GM12878 (cell line): ENCODE data around the gene ROR2.

Source experiments
- CEBPB ChIP-seq, 2 experiments: fragments of 150-350 bp in 1 of 2; IDR thresholded peaks; 2 replicates each; pipeline ENCODE4 v1.6.1; 2012 to 2014; ENCODE audit warnings: low read depth in 2 of 2, low read length in 2 of 2, borderline replicate concordance in 1 of 2, inconsistent platforms in 1 of 2
- CREB1 ChIP-seq: IDR thresholded peaks from 2 replicates; pipeline ENCODE4 v1.6.1; 2012; ENCODE audit warnings: low read depth, mild to moderate bottlenecking, inconsistent platforms
- HDGF ChIP-seq: fragments of 450-650 bp; IDR thresholded peaks from 2 replicates; pipeline ENCODE4 v1.6.1; 2016; ENCODE audit warnings: antibody characterized with exemption
- NFIC ChIP-seq: IDR thresholded peaks from 2 replicates; pipeline ENCODE4 v1.6.1; 2012; ENCODE audit warnings: low read depth, mild to moderate bottlenecking, inconsistent platforms, low read length, moderate library complexity
- NFYB ChIP-seq: IDR thresholded peaks from 2 replicates; pipeline ENCODE4 v1.6.1; 2011; ENCODE audit warnings: low read depth, mild to moderate bottlenecking, low read length, improper control_type of control experiment, moderate library complexity; ENCODE audit not compliant: insufficient read depth
- POLR2A ChIP-seq: IDR thresholded peaks from 2 replicates; pipeline ENCODE4 v1.6.1; 2011; ENCODE audit warnings: low read depth, mild to moderate bottlenecking, low read length
- TF ChIP-seq, protein P1 (sequence below), 3 experiments: IDR thresholded peaks in 2 of 3; conservative IDR thresholded peaks in 1 of 3; 2 replicates each; pipeline ENCODE4 v1.5.1; 2011; ENCODE audit warnings: low read depth in 3 of 3, low read length in 3 of 3, mild to moderate bottlenecking in 3 of 3, control low read depth in 2 of 3, moderate library complexity in 2 of 3, inconsistent platforms in 1 of 3, mixed read lengths in 1 of 3; ENCODE audit not compliant: control insufficient read depth in 2 of 3, insufficient read depth in 1 of 3; ENCODE audit errors: extremely low read depth in 1 of 3

DNA sequence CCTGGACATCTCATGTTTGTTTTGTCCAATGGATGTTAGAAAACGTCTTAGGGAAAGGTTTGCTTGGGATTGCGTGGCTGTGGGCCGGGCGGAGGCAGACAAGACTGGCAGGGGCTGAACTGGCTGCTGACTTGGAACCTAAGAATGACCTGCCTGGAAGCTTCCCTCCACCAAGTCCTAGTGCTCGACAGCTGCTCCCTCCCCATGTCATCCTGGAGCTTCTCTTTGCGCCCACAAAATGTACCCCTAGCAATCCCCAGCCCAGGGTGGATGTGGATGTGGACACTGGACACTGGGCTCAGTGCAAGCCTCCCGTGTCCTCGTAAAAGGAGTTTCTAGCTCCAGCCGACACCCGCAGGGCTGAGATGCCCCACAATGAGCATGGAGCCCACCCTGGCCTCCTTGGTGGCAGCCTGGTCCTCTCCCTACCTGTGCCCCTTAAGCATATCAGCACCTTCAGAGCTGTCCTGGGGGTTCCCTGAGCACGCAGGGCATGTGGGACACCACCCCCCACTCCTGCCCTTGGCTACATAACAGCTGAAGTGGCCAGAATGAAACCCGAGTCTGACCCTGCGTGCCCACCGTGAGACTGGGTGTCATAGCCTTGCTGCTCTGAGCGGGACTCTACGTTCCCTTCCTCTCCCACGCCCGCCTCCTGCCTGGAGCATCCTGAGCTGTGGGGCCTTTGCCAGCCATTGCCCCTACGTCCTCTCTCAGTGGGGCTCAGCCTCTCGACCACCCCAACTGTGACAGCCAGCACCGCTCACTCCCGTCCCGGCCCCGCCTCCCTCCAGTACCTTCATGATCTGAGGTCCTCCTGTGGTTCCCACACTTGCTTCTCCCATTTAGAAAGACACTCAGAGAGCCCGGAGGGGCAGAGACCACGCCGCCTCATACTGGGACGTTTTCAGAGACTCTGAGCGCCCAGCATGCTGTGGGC lies 180.8 kb downstream of the ROR2 start:
- TF ChIP-seq HDGF (no peak), CREB1 (no peak), POLR2A (no peak), NFIC (no peak), NFYB (no peak), CEBPB (IDR thresholded peaks at IDR 0.05; ENCODE audit: borderline replicate concordance in 1 of 2, low read depth in 2 of 2, low read length in 2 of 2) (no peak)
- TF ChIP-seq, protein P1, sequence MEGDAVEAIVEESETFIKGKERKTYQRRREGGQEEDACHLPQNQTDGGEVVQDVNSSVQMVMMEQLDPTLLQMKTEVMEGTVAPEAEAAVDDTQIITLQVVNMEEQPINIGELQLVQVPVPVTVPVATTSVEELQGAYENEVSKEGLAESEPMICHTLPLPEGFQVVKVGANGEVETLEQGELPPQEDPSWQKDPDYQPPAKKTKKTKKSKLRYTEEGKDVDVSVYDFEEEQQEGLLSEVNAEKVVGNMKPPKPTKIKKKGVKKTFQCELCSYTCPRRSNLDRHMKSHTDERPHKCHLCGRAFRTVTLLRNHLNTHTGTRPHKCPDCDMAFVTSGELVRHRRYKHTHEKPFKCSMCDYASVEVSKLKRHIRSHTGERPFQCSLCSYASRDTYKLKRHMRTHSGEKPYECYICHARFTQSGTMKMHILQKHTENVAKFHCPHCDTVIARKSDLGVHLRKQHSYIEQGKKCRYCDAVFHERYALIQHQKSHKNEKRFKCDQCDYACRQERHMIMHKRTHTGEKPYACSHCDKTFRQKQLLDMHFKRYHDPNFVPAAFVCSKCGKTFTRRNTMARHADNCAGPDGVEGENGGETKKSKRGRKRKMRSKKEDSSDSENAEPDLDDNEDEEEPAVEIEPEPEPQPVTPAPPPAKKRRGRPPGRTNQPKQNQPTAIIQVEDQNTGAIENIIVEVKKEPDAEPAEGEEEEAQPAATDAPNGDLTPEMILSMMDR (IDR thresholded peaks at IDR 0.05 in 2 of 3, conservative IDR thresholded peaks at IDR 0.05 in 1 of 3; ENCODE audit: control insufficient read depth in 2 of 3, extremely low read depth in 1 of 3, insufficient read depth in 1 of 3, low read depth in 3 of 3, low read length in 3 of 3) = no peak
